GM12878 (cell line): ENCODE data around the gene PIGQ. TPM values are rescaled to one million over a fixed set of nuclear protein-coding genes. Genes with fewer than 3 reads are reported as not detected.

Experiments
- ATAC-seq: fragments of 200-7000 bp; cut with Tn5 transposase; 3 replicates; pipeline ENCODE4 v1.9.1; 2020; ENCODE audit warnings: mild to moderate bottlenecking, moderate library complexity
- BruUV-seq: library from RNA; stranded (reverse); fragments of 400-500 nt; replicated peaks from 2 replicates; lab custom pipeline; 2021; lab: Mats Ljungman, UMichigan
- CTCF ChIA-PET: fragments of 300-600 bp; sonication (Branson Sonifier 250); formaldehyde crosslinking; extraction: SDS; loops from one replicate; lab custom pipeline; 2021; ENCODE audit warnings: inconsistent platforms; lab: Yijun Ruan, JAX
- POLR2A ChIA-PET: fragments of 350-600 bp; formaldehyde crosslinking; extraction: SDS; loops from one replicate; lab custom pipeline; 2021; ENCODE audit warnings: inconsistent platforms; lab: Charles Lee
- RAD21 ChIA-PET: fragments of 300-600 bp; sonication (Branson Sonifier 250); formaldehyde crosslinking; loops from one replicate; lab custom pipeline; 2023; ENCODE audit warnings: antibody characterized with exemption; ENCODE audit not compliant: unreplicated experiment; lab: Charles Lee
- SMC1A ChIA-PET: fragments of 300-600 bp; sonication (Branson Sonifier 250); formaldehyde crosslinking; loops from one replicate; lab custom pipeline; 2023; ENCODE audit not compliant: unreplicated experiment, uncharacterized antibody; lab: Charles Lee
- DNase-seq: peaks from one replicate; pipeline ENCODE4 v3.0.0-alpha.2; 2011; ENCODE audit warnings: low read depth, low spot score
- FAIRE-seq: peaks from 3 replicates; lab custom pipeline; 2011; peaks lifted over from hg19 to GRCh38; lab: Jason Lieb, UNC
- H2AFZ ChIP-seq: 2 replicates; pipeline ENCODE4 v1.6.0; 2011; ENCODE audit warnings: low read depth, low read length, control low read depth; ENCODE audit not compliant: control insufficient read depth
- H3K27ac ChIP-seq: 2 replicates; pipeline ENCODE4 v1.5.1; 2011; ENCODE audit warnings: control low read depth; ENCODE audit not compliant: control insufficient read depth, insufficient read depth
- H3K27me3 ChIP-seq, 2 experiments: replicated peaks in 1 of 2; 2 replicates each; pipeline versions ENCODE4 v1.6.0 to v1.6.1; 2011; ENCODE audit warnings: low read length in 1 of 2; ENCODE audit not compliant: control insufficient read depth in 2 of 2, insufficient read depth in 2 of 2
- H3K36me3 ChIP-seq, 2 experiments: 2 replicates each; pipeline ENCODE4 v1.5.1; 2011; ENCODE audit warnings: low read length in 1 of 2; ENCODE audit not compliant: control insufficient read depth in 2 of 2, insufficient read depth in 2 of 2
- H3K4me1 ChIP-seq: 2 replicates; pipeline ENCODE4 v1.6.1; 2011; ENCODE audit warnings: mild to moderate bottlenecking, low read length, moderate library complexity, mixed read lengths; ENCODE audit not compliant: control insufficient read depth, insufficient read depth
- H3K4me2 ChIP-seq: 2 replicates; pipeline ENCODE4 v1.6.0; 2011; ENCODE audit warnings: control low read depth; ENCODE audit not compliant: control insufficient read depth, insufficient read depth
- H3K4me3 ChIP-seq: fragments of 200-600 bp; sonication (generic); 2 replicates; pipeline ENCODE4 v1.5.1; 2016
- H3K79me2 ChIP-seq: 2 replicates; pipeline ENCODE4 v1.6.0; 2011; ENCODE audit warnings: low read length; ENCODE audit not compliant: control insufficient read depth, insufficient read depth
- H3K9ac ChIP-seq: 2 replicates; pipeline ENCODE4 v1.8.0; 2011; ENCODE audit warnings: low read length, control low read depth, mixed read lengths; ENCODE audit not compliant: control insufficient read depth, insufficient read depth
- H3K9me3 ChIP-seq: replicated peaks from 3 replicates; pipeline ENCODE4 v1.5.1; 2011; ENCODE audit warnings: mild to moderate bottlenecking, low read length; ENCODE audit not compliant: control insufficient read depth, insufficient read depth
- H4K20me1 ChIP-seq: 2 replicates; pipeline ENCODE4 v1.6.0; 2011; ENCODE audit not compliant: control insufficient read depth, insufficient read depth
- ATF2 ChIP-seq: IDR thresholded peaks from 2 replicates; pipeline ENCODE4 v1.6.1; 2012; ENCODE audit warnings: low read length, inconsistent platforms
- CBX3 ChIP-seq: fragments of 200-600 bp; sonication (generic); IDR thresholded peaks from 2 replicates; pipeline ENCODE4 v1.6.1; 2016; ENCODE audit warnings: low read depth, borderline replicate concordance
- CHD1 ChIP-seq: IDR thresholded peaks from 2 replicates; pipeline ENCODE4 v1.6.1; 2012; ENCODE audit warnings: low read depth, low read length, improper control_type of control experiment
- DPF2 ChIP-seq: fragments of 450-650 bp; IDR thresholded peaks from 2 replicates; pipeline ENCODE4 v1.6.1; 2017; ENCODE audit warnings: mild to moderate bottlenecking
- NR2F1 ChIP-seq: fragments of 450-650 bp; conservative IDR thresholded peaks from 2 replicates; pipeline ENCODE4 v1.6.1; 2017; ENCODE audit warnings: mild to moderate bottlenecking
- PRDM15 ChIP-seq: fragments of 450-650 bp; formaldehyde crosslinking; IDR thresholded peaks from 2 replicates; pipeline ENCODE4 v1.4.0; 2020; ENCODE audit warnings: mild to moderate bottlenecking, moderate library complexity
- RAD21 ChIP-seq: IDR thresholded peaks from 2 replicates; pipeline ENCODE4 v1.6.1; 2011; ENCODE audit warnings: mild to moderate bottlenecking, low read depth, low read length, moderate library complexity; ENCODE audit not compliant: insufficient read depth
- RELA ChIP-seq: fragments of 450-650 bp; IDR thresholded peaks from 2 replicates; pipeline ENCODE4 v1.8.0; 2014; ENCODE audit warnings: borderline replicate concordance; ENCODE audit not compliant: partially characterized antibody
- ZNF274 ChIP-seq: IDR thresholded peaks from one replicate; pipeline ENCODE4 v1.8.0; 2011; ENCODE audit not compliant: insufficient read length, insufficient read depth
- WGBS: methylation state at CpG from one replicate; pipeline ENCODE4 v1.1.6; 2016; ENCODE audit warnings: low lambda C conversion rate; ENCODE audit not compliant: insufficient replicate concordance, insufficient coverage; ENCODE audit errors: missing lambda C conversion rate; 5-methylcytosine and 5-hydroxymethylcytosine counted together
- in situ Hi-C: fragments of 300-500 bp; cut with MboI; formaldehyde crosslinking; loops from 9 replicates; pipeline ENCODE4 v1.14.3; 2018; ENCODE audit warnings: mixed read lengths
- intact Hi-C: fragments of 100-400 bp; cut with micrococcal nuclease; formaldehyde crosslinking; loops from one replicate; pipeline ENCODE4 v1.14.2; 2022; ENCODE audit not compliant: unreplicated experiment
- polyA plus RNA-seq, 11 experiments: library from polyadenylated mRNA; depleted of rRNA in 4 of 11; unstranded in 6 of 11; stranded (reverse) in 5 of 11; fragments of >200 nt; fragmentation: Nextera tagmentation in 4 of 11; fragmentation: Illumina TruSeq in 1 of 11; extraction: Ambion mirVana in 4 of 11; extraction: Trizol in 1 of 11; gene quantifications; 1 replicate in 1 of 11; 2 replicates in 10 of 11; pipeline versions ENCODE4 v1.2.1 to v1.2.3, GENCODE V29; 2011 to 2016; ENCODE audit warnings: inconsistent platforms in 2 of 11, missing spikeins in 2 of 11, low read depth in 1 of 11
- total RNA-seq, 4 experiments: library from RNA; depleted of rRNA in 3 of 4; stranded (reverse); fragments of >200 nt in 3 of 4; fragmentation: Illumina TruSeq in 1 of 4; extraction: Trizol in 1 of 4; gene quantifications; 2 replicates each; pipeline versions ENCODE4 v1.2.1 to v1.2.3, GENCODE V29; 2013 to 2021

Gene PIGQ
- total and polyA plus RNA-seq, 10 of the 15 experiments (the other 5 are each of a cell fraction or from before 2014, with no cell fraction given) = 1.8 to 31.3 (median 17.5) TPM; not detected in 1

- FAIRE-seq (no peak), DNase-seq (no peak), ATAC-seq (peak; percentile 9; the same call in 1 of the 3 replicates)
- Histone ChIP-seq H3K9me3 (no peaks in the 10 kb centered on the region), H3K27ac (no peak overlapping the region), H3K4me3 (no peak overlapping the region), H3K27me3 (peaks cover 4 to 9% of the 10 kb centered on the region in 2 experiments; a peak in 3 of 4 replicates), H2AFZ (no peak overlapping the region), H3K4me2 (no peak overlapping the region), H3K9ac (no peak overlapping the region), H4K20me1 (no peaks in the 10 kb centered on the region), H3K36me3 (no peaks in the 10 kb centered on the region; a peak in 1 of 4 replicates), H3K79me2 (no peaks in the 10 kb centered on the region), H3K4me1 (no peaks in the 10 kb centered on the region)
- no peak for TF ChIP-seq DPF2
- no peak for TF ChIP-seq ZNF274
- TF ChIP-seq NR2F1 = no peak
- no peak for TF ChIP-seq RELA
- no peak for TF ChIP-seq CHD1
- WGBS = 14% methylated on average over 22 of the region's 22 CpGs
- in situ Hi-C loops (no loop called here), intact Hi-C loops (no loop called here)
- CTCF ChIA-PET = no interaction called here
- no TSS peak for BruUV-seq
- POLR2A ChIA-PET = interaction anchor here (0.6 kb wide), 1 partner anchor 442 kb away, joined by 3 read pairs; no protein-coding TSS in a partner anchor
- SMC1A ChIA-PET = no interaction called here
- RAD21 ChIA-PET = no interaction called here
Observed at GRCh38 chr16:558298-559020, 11.3 kb upstream of the PIGQ start.

GRCh38 chr16:559021-559380 lies 10.8 kb upstream of the PIGQ start:
- FAIRE-seq (no peak), DNase-seq (no peak), ATAC-seq (no peak)
- POLR2A ChIA-PET = interaction anchor here (0.6 kb wide), 1 partner anchor 442 kb away, joined by 3 read pairs; no protein-coding TSS in a partner anchor
- Histone ChIP-seq H3K4me1 (no peaks in the 10 kb centered on the region), H3K9ac (no peak overlapping the region), H3K79me2 (no peaks in the 10 kb centered on the region), H4K20me1 (no peaks in the 10 kb centered on the region), H3K27ac (no peak overlapping the region), H3K36me3 (no peaks in the 10 kb centered on the region), H3K4me2 (no peak overlapping the region), H3K27me3 (peaks cover 4 to 9% of the 10 kb centered on the region in 2 experiments; a peak in 3 of 4 replicates), H2AFZ (no peak overlapping the region), H3K4me3 (no peak overlapping the region), H3K9me3 (no peaks in the 10 kb centered on the region)
- CTCF ChIA-PET = no interaction called here
- intact Hi-C loops = no loop called here
- SMC1A ChIA-PET = no interaction called here
- RAD21 ChIA-PET = no interaction called here
- in situ Hi-C loops = no loop called here
- WGBS = 41% methylated on average over 12 of the region's 15 CpGs
- BruUV-seq = no TSS peak
- TF ChIP-seq ATF2 (no peak), CBX3 (no peak), RAD21 (no peak), PRDM15 (no peak)
- TF ChIP-seq, all 136 proteins: peak for 0
